ENCODE results near the gene GNB1.

DNA sequence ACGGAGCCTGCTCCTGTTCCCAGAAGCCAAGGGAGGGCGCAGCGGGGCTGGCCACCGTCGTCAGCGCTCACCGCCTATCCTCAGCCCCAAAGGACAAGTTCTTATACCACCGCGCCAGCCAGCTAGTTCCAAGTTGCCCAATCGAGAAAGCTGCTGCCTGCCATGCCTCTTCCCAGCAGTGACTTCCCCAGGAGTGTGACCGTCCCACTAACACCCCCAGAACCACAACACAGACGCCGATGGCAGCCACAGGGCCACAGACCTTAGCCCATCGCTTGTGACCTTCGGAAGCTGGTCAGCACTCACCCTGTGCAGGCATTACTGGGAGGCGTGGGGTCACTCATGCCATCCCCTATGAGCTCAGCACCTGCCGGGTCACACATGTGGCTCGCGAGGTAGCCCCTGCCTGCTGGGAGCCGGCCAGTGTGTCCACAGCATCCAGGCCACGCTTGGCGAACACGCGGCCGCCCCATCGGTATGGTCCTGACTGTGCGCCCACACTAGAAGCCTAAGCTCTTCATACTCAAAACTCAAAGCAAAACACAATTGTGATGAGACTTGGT, 132.7 kb downstream of the GNB1 start:
- TF ChIP-seq POLR2A (IDR thresholded peaks at IDR 0.05) (no peak), EP300 (IDR thresholded peaks at IDR 0.05) (no peak), CTCF (IDR thresholded peaks at IDR 0.05) (no peak)
